Ascending aorta (tissue), 2 donors: ENCODE measurements around the gene PLN. TPM values are rescaled to one million over a fixed set of nuclear protein-coding genes. Genes with fewer than 3 reads are reported as not detected.

Experiments
- DNase-seq, 2 donors: peaks; one replicate each; pipeline ENCODE4 v3.0.0-alpha.2; 2019; ENCODE audit warnings: low spot score in 2 of 2
- H3K27ac ChIP-seq, 2 donors: fragments of 200-600 bp; sonication (generic); one replicate each; pipeline ENCODE4 v1.5.1; 2016 to 2017; ENCODE audit warnings: mild to moderate bottlenecking in 1 of 2
- H3K27me3 ChIP-seq: fragments of 200-600 bp; sonication (generic); one replicate; pipeline ENCODE4 v1.5.1; 2017
- H3K36me3 ChIP-seq, 2 donors: fragments of 200-600 bp; sonication (generic); one replicate each; pipeline ENCODE4 v1.5.1; 2016
- H3K4me1 ChIP-seq, 2 donors: fragments of 200-600 bp; sonication (generic); one replicate each; pipeline ENCODE4 v1.5.1; 2016 to 2017; ENCODE audit warnings: mild to moderate bottlenecking in 1 of 2
- H3K4me3 ChIP-seq, 2 donors: fragments of 200-600 bp; sonication (generic); one replicate each; pipeline ENCODE4 v1.5.1; 2016 to 2017; ENCODE audit warnings: mild to moderate bottlenecking in 1 of 2
- H3K9me3 ChIP-seq, 2 donors: fragments of 200-600 bp; sonication (generic); one replicate each; pipeline ENCODE4 v1.5.1; 2016
- intact Hi-C: fragments of 100-400 bp; cut with DNase I; formaldehyde crosslinking; loops from one replicate; pipeline ENCODE4 v1.15.1; 2023
- total RNA-seq: library from RNA; depleted of rRNA; stranded (reverse); fragments of >200 nt; gene quantifications from one replicate; pipeline ENCODE4 v1.1.0, GENCODE V29; 2016
- TF ChIP-seq, protein P1 (sequence below), 3 experiments: fragments of 200-600 bp in 2 of 3; fragments of 450-650 bp in 1 of 3; sonication (generic) in 2 of 3; IDR thresholded peaks; one replicate each; pipeline ENCODE4 v1.5.1; 2016 to 2019; ENCODE audit warnings: antibody characterized with exemption in 3 of 3, mild to moderate bottlenecking in 1 of 3, moderate library complexity in 1 of 3

Gene PLN
- total RNA-seq, 1 donor from 2014 or later: 129 TPM

DNA sequence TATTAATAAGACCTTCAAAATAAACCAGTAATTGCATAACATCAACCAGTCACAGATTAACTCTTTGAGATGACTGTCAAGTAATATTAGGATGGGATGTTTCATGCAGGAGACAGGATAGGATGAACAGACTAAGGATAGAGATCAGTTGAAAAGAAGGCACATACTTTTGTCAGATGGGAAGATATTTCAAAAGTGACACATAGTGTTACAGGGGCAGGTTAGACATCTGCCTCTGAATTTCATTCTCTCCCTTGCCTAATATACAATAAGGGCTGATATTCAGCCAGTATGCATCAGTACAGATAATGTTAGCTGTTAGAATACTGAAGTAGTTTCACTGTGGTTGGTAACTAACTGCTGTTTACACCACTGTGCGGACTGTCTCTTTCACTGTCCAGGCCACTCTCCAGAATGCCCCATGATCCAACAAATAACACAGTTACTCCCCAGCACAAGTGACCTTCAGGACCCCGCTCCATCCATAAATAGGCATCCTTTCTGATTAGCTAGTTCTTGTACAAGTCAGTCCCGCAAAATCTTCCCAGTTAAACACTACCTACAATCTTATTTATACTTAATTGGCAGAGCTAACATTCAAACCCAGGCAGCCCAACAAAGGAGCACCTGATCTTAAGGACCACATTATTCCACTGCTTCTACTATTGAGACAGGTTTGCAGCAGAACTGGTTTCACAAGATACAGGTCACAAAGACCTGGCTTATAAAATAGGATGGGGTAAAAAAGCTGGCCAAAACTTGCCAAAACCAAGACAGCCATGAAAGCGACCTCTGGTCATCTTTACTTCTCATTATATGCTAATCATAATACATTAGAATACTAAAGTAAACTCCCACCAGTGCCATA, 21.9 kb upstream of the PLN start:
- H3K4me1 ChIP-seq: peaks cover 3 to 21% of the 10 kb centered on the region in 2 donors
- no peaks in the 10 kb centered on the region for H3K36me3 ChIP-seq
- H3K27me3 ChIP-seq: no peaks in the 10 kb centered on the region
- H3K9me3 ChIP-seq: no peaks in the 10 kb centered on the region
- intact Hi-C loops: no loop called here
- no peak for DNase-seq
- H3K27ac ChIP-seq: no peak overlapping the region
- TF ChIP-seq, protein P1, sequence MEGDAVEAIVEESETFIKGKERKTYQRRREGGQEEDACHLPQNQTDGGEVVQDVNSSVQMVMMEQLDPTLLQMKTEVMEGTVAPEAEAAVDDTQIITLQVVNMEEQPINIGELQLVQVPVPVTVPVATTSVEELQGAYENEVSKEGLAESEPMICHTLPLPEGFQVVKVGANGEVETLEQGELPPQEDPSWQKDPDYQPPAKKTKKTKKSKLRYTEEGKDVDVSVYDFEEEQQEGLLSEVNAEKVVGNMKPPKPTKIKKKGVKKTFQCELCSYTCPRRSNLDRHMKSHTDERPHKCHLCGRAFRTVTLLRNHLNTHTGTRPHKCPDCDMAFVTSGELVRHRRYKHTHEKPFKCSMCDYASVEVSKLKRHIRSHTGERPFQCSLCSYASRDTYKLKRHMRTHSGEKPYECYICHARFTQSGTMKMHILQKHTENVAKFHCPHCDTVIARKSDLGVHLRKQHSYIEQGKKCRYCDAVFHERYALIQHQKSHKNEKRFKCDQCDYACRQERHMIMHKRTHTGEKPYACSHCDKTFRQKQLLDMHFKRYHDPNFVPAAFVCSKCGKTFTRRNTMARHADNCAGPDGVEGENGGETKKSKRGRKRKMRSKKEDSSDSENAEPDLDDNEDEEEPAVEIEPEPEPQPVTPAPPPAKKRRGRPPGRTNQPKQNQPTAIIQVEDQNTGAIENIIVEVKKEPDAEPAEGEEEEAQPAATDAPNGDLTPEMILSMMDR (IDR thresholded peaks at IDR 0.05): no peak
- H3K4me3 ChIP-seq: no peak overlapping the region

DNA sequence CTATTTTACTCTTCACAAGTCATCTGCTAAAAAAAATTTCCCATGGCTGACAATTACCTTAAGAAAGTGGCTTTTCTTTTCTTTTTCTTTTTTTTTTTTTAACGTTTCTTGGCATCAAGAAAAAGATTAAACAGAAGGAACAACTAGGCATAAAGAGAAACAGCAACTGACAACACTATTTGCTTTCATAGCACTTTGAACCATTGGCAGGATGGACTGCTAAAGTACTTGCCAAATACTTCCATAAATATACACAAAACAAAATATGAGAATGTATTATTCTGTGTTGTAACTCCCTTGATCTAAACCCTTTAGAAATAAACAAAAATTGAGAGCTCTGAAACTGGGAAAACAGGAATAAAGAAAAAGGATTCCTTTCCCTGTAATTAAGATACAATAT, 20.0 kb upstream of the PLN start:
- TF ChIP-seq, protein P1 (IDR thresholded peaks at IDR 0.05): no peak
- H3K27ac ChIP-seq: peak overlapping the region in 1 of 2 donors; percentile 36
- H3K9me3 ChIP-seq: no peaks in the 10 kb centered on the region
- H3K4me3 ChIP-seq: no peak overlapping the region
- no peaks in the 10 kb centered on the region for H3K36me3 ChIP-seq
- H3K27me3 ChIP-seq: no peaks in the 10 kb centered on the region
- H3K4me1 ChIP-seq: peaks cover 3 to 21% of the 10 kb centered on the region in 2 donors
- DNase-seq: no peak
- intact Hi-C loops: no loop called here

DNA sequence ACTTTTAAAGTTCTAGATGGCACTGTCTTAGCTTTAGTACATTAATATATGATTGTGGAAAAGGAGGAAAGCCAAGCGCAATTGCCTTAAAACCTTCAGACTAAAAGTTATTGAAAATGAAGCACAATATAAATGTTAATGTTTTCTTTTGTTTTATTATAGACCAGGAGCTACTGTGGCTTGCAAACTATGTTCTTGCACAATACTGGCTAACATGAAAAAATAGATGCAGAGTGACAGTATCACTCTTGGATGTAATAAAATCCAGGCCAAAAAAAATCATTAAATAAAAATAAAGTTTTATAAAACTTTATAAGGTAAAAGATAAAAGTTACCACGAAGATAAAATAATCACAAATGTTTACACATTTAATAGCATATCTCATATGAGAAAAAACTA, 18.3 kb upstream of the PLN start:
- TF ChIP-seq, protein P1 (IDR thresholded peaks at IDR 0.05): no peak
- Histone ChIP-seq H3K4me3 (no peak overlapping the region), H3K27ac (no peak overlapping the region), H3K9me3 (no peaks in the 10 kb centered on the region), H3K27me3 (no peaks in the 10 kb centered on the region), H3K36me3 (no peaks in the 10 kb centered on the region), H3K4me1 (peaks cover 3 to 21% of the 10 kb centered on the region in 2 donors)
- intact Hi-C loops: no loop called here
- DNase-seq: no peak

DNA sequence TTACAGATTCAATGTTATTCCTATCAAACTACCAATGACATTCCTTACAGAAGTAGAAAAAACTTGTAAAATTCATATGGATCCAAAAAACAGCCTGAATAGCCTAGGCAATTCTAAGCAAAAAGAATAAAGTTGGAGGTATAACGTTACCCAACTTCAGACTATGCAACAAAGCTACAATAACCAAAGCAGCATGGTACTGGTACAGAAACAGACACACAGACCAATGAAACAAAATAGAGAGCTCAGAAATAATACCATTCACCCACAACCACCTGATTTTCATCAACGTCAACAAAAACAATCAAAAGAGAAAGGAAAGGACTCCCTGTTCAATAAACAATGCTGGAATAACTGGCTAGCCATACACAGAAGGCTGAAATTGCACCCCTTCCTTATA, 17.2 kb upstream of the PLN start:
- TF ChIP-seq, protein P1 (IDR thresholded peaks at IDR 0.05): no peak
- Histone ChIP-seq H3K4me3 (no peak overlapping the region), H3K9me3 (no peaks in the 10 kb centered on the region), H3K27me3 (no peaks in the 10 kb centered on the region), H3K27ac (no peak overlapping the region), H3K4me1 (peaks cover 3 to 17% of the 10 kb centered on the region in 2 donors), H3K36me3 (no peaks in the 10 kb centered on the region)
- DNase-seq: no peak
- intact Hi-C loops: no loop called here

DNA sequence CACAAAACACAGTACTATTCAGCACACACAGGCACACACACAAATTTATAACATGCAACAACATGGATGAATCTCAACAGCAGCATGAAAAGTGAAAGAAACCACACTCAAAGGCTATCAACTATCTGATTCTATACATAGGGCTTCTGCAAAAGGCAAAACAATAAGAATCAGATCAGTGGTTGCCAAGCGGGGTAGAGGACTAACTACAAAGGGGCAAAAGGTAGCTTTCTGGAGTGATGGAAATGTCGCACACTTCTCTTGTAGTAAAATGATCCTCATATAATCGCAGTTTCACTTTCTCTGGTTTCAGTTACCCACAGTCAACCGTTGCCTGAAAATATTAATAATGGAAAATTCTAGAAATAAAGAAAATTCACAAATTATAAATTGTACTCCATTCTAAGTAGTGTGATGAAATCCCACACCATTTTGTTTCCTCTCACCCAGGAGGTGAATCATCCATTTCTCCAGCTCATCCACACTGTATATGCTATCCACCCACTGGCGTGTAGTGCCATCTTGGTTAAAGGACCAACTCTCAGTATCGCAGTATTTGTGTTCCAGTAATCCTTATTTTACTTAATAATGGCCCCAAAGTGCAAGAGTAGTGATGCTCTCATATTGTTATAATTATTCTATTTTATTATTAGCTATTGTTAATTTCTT, 12.8 kb upstream of the PLN start:
- H3K4me3 ChIP-seq: no peak overlapping the region
- no peak overlapping the region for H3K27ac ChIP-seq
- no peak for DNase-seq

More for the DNA sequence above, 12.8 kb upstream of the PLN start:
- intact Hi-C loops: no loop called here
- TF ChIP-seq, protein P1 (IDR thresholded peaks at IDR 0.05): no peak
- H3K27me3 ChIP-seq: no peaks in the 10 kb centered on the region
- H3K36me3 ChIP-seq: no peaks in the 10 kb centered on the region
- no peaks in the 10 kb centered on the region for H3K9me3 ChIP-seq
- H3K4me1 ChIP-seq: peaks cover 0 to 19% of the 10 kb centered on the region in 2 donors
